HG02610 (cell line): ENCODE data around the gene TPST2.
A peak's percentile ranks its signal among the peaks of the same experiment; 100 is the strongest.

Source experiments
- ATAC-seq: cut with Tn5 transposase; IDR thresholded peaks from one replicate; pipeline ENCODE4 v1.9.1; 2021; ENCODE audit warnings: mild to moderate bottlenecking, moderate library complexity; ENCODE audit not compliant: unreplicated experiment

Gene TPST2

GRCh38 chr22:26502688-26503561, 87.0 kb downstream of the TPST2 start:
- no peak for ATAC-seq

- no peak for ATAC-seq
Observed at GRCh38 chr22:26501996-26502395, 87.9 kb downstream of the TPST2 start.

GRCh38 chr22:26499188-26499703, 90.7 kb downstream of the TPST2 start:
- ATAC-seq: no peak

- no peak for ATAC-seq
Observed at GRCh38 chr22:26496456-26496855, 93.5 kb downstream of the TPST2 start.

- no peak for ATAC-seq
Observed at GRCh38 chr22:26494506-26494905, 95.4 kb downstream of the TPST2 start.

- ATAC-seq: no peak
Observed at GRCh38 chr22:26492220-26492619, 97.7 kb downstream of the TPST2 start.

- ATAC-seq: no peak
Observed at GRCh38 chr22:26489447-26490036, 100.4 kb downstream of the TPST2 start.

GRCh38 chr22:26487996-26488395, 101.9 kb downstream of the TPST2 start:
- ATAC-seq: no peak

- no peak for ATAC-seq
Observed at GRCh38 chr22:26486394-26486793, 103.5 kb downstream of the TPST2 start.

GRCh38 chr22:26485806-26486390, 104.0 kb downstream of the TPST2 start:
- ATAC-seq: no peak

GRCh38 chr22:26485013-26485412, 104.9 kb downstream of the TPST2 start:
- no peak for ATAC-seq

GRCh38 chr22:26484360-26484706, 105.6 kb downstream of the TPST2 start:
- ATAC-seq: no peak

GRCh38 chr22:26483439-26484359, 106.2 kb downstream of the TPST2 start, which contains the start of the genes HPS4 and SRRD:
Gene HPS4, minus strand, starts transcription at chr22:26483783. Its CDS starts 2,021 bp downstream, at chr22:26481762.
Gene SRRD, plus strand, starts transcription at chr22:26483877. Its CDS starts 14 bp downstream, at chr22:26483891.
- peak; percentile 56 for ATAC-seq

GRCh38 chr22:26483043-26483438, 106.9 kb downstream of the TPST2 start:
- ATAC-seq: no peak

- ATAC-seq: no peak
Observed at GRCh38 chr22:26482161-26482560, 107.8 kb downstream of the TPST2 start.

- no peak for ATAC-seq
Observed at GRCh38 chr22:26481694-26482093, 108.2 kb downstream of the TPST2 start.

- ATAC-seq: no peak
Observed at GRCh38 chr22:26481112-26481693, 108.7 kb downstream of the TPST2 start.

GRCh38 chr22:26480611-26480932, 109.4 kb downstream of the TPST2 start:
- no peak for ATAC-seq

GRCh38 chr22:26479792-26480610, 109.9 kb downstream of the TPST2 start:
- no peak for ATAC-seq
